Epithelial cell of alveolus of lung (primary cell): Measurements from ENCODE around the gene NUBP2. TPM values are rescaled to one million over a fixed set of nuclear protein-coding genes. Genes with fewer than 3 reads are reported as not detected.

Source experiments
- total RNA-seq: library from RNA; depleted of rRNA; stranded (reverse); fragments of >200 nt; gene quantifications from 2 replicates; pipeline ENCODE4 v1.2.1, GENCODE V29; 2015

The NUBP2 gene
- 112 and 137 TPM in 2 replicates for total RNA-seq

GRCh38 chr16:1782408-1783264 lies at the start of gene NUBP2, which contains the start of gene SPSB3:
TSS of gene NUBP2 (plus strand) at chr16:1782960. CDS start at chr16:1783021, 61 bp downstream.
TSS of gene SPSB3 (minus strand) at chr16:1782571. CDS start at chr16:1781483, 1,088 bp downstream.

GRCh38 chr16:1771188-1771863 lies 11.4 kb upstream of the NUBP2 start, which contains the start of gene NME3:
TSS of gene NME3 (minus strand) at chr16:1771543. CDS start at chr16:1771534, 9 bp downstream.

GRCh38 chr16:1772362-1772907 lies 10.3 kb upstream of the NUBP2 start, which contains the start of gene EME2:
TSS of gene EME2 (plus strand) at chr16:1772810. CDS start at chr16:1773228, 418 bp downstream.

GRCh38 chr16:1772908-1773702 lies 9.7 kb upstream of the NUBP2 start, which contains the start of gene MRPS34:
TSS of gene MRPS34 (minus strand) at chr16:1773134. CDS start at chr16:1773119, 15 bp downstream.

GRCh38 chr16:1793578-1794220 lies 10.9 kb downstream of the NUBP2 start, which contains the start of gene IGFALS:
TSS of gene IGFALS (minus strand) at chr16:1793705. CDS start at chr16:1793652, 53 bp downstream.

GRCh38 chr16:1826691-1827573 lies 44.2 kb downstream of the NUBP2 start, which contains the start of the genes FAHD1 and HAGH:
TSS of gene FAHD1 (plus strand) at chr16:1827206. CDS start at chr16:1827239, 33 bp downstream.
TSS of gene HAGH (minus strand) at chr16:1826825. CDS start at chr16:1826787, 38 bp downstream.

Other genes starting within 250 kb of the NUBP2 start
- gene TMEM204, start 249.3 kb upstream of the NUBP2 start, total RNA-seq = 15.6 and 18.5 TPM in 2 replicates
- gene IFT140, start 170.9 kb upstream of the NUBP2 start, total RNA-seq = 10.2 and 18.0 TPM in 2 replicates
- 5.6 and 11.0 TPM in 2 replicates for gene CRAMP1, start 170.6 kb upstream of the NUBP2 start, total RNA-seq
- gene JPT2, start 104.7 kb upstream of the NUBP2 start, total RNA-seq = 30.2 and 49.1 TPM in 2 replicates
- gene MAPK8IP3, start 76.8 kb upstream of the NUBP2 start, total RNA-seq = 13.8 and 63.4 TPM in 2 replicates
- 70.7 and 98.0 TPM in 2 replicates for gene NME3, start 11.4 kb upstream of the NUBP2 start, total RNA-seq
- 3.2 and 8.9 TPM in 2 replicates for gene EME2, start 10.2 kb upstream of the NUBP2 start, total RNA-seq
- 96.9 and 118 TPM in 2 replicates for gene MRPS34, start 9.8 kb upstream of the NUBP2 start, total RNA-seq
- 25.3 and 62.7 TPM in 2 replicates for gene SPSB3, start 389 bp upstream of the NUBP2 start, total RNA-seq
- not detected in 2 replicates for gene IGFALS, start 10.7 kb downstream of the NUBP2 start, total RNA-seq
- gene HAGH, start 43.9 kb downstream of the NUBP2 start, total RNA-seq = 13.3 and 24.7 TPM in 2 replicates
- 22.0 and 61.2 TPM in 2 replicates for gene FAHD1, start 44.2 kb downstream of the NUBP2 start, total RNA-seq
- gene MEIOB, start 89.2 kb downstream of the NUBP2 start, total RNA-seq = 0.08 TPM in 1 of 2 replicates, not detected in the other
- gene HS3ST6, start 135.5 kb downstream of the NUBP2 start, total RNA-seq = not detected in 2 replicates
- gene MSRB1, start 160.2 kb downstream of the NUBP2 start, total RNA-seq = 7.4 and 10.2 TPM in 2 replicates
- gene RPL3L, start 171.7 kb downstream of the NUBP2 start, total RNA-seq = not detected in 2 replicates
- gene NDUFB10, start 176.6 kb downstream of the NUBP2 start, total RNA-seq = 289 and 350 TPM in 2 replicates
- 3,892 and 6,799 TPM in 2 replicates for gene RPS2, start 181.9 kb downstream of the NUBP2 start, total RNA-seq
- not detected in 2 replicates for gene RNF151, start 183.9 kb downstream of the NUBP2 start, total RNA-seq
- 51.7 and 71.4 TPM in 2 replicates for gene TBL3, start 189.1 kb downstream of the NUBP2 start, total RNA-seq
- not detected in 2 replicates for gene NOXO1, start 198.5 kb downstream of the NUBP2 start, total RNA-seq
- 15.6 and 25.9 TPM in 2 replicates for gene GFER, start 201.2 kb downstream of the NUBP2 start, total RNA-seq
- gene SYNGR3, start 207.0 kb downstream of the NUBP2 start, total RNA-seq = 5.4 and 7.6 TPM in 2 replicates
- gene ZNF598, start 226.9 kb downstream of the NUBP2 start, total RNA-seq = 33.7 and 41.0 TPM in 2 replicates
- 5.6 and 6.6 TPM in 2 replicates for gene NPW, start 236.8 kb downstream of the NUBP2 start, total RNA-seq
- gene NHERF2, start 243.9 kb downstream of the NUBP2 start, total RNA-seq = 56.8 and 85.8 TPM in 2 replicates